Heart left ventricle (tissue), 16 donors: Measurements from ENCODE around the gene SOCS6. TPM values are rescaled to one million over a fixed set of nuclear protein-coding genes. Genes with fewer than 3 reads are reported as not detected.

ENCODE experiments used
- ATAC-seq, 4 donors: fragments of 200-7000 bp; cut with Tn5 transposase; one replicate each; pipeline ENCODE4 v1.9.1; 2020 to 2022; ENCODE audit warnings: moderate library complexity in 4 of 4, mild to moderate bottlenecking in 3 of 4, moderate number of reproducible peaks in 1 of 4
- DNase-seq, 5 donors: peaks; one replicate each; pipeline ENCODE4 v3.0.0-alpha.2; 2020
- H3K27ac ChIP-seq, 12 donors: fragments of 200-600 bp; sonication (generic) in 4 of 12; one replicate each; pipeline versions ENCODE4 v1.5.0 to v1.8.0; 2016 to 2022; ENCODE audit warnings: mild to moderate bottlenecking in 2 of 12
- H3K27me3 ChIP-seq, 9 donors: fragments of 200-600 bp; sonication (generic) in 2 of 9; one replicate each; pipeline versions ENCODE4 v1.5.1 to v1.8.0; 2016 to 2022; ENCODE audit warnings: mild to moderate bottlenecking in 3 of 9
- H3K36me3 ChIP-seq, 9 donors: fragments of 200-600 bp; sonication (generic) in 2 of 9; one replicate each; pipeline versions ENCODE4 v1.5.0 to v1.8.0; 2018 to 2022; ENCODE audit warnings: mild to moderate bottlenecking in 2 of 9
- H3K4me1 ChIP-seq, 12 donors: fragments of 200-600 bp; sonication (generic) in 4 of 12; one replicate each; pipeline versions ENCODE4 v1.5.0 to v1.8.0; 2016 to 2022; ENCODE audit warnings: mild to moderate bottlenecking in 3 of 12
- H3K4me3 ChIP-seq, 12 donors: fragments of 200-600 bp; sonication (generic) in 4 of 12; one replicate each; pipeline versions ENCODE4 v1.5.0 to v1.8.0; 2017 to 2022; ENCODE audit warnings: mild to moderate bottlenecking in 9 of 12, moderate library complexity in 4 of 12
- H3K9me3 ChIP-seq, 12 donors: fragments of 200-600 bp; sonication (generic) in 4 of 12; one replicate each; pipeline versions ENCODE4 v1.5.0 to v1.8.0; 2016 to 2022; ENCODE audit warnings: mild to moderate bottlenecking in 1 of 12
- CTCF ChIP-seq, 12 donors: fragments of 200-600 bp; sonication (generic) in 4 of 12; IDR thresholded peaks; one replicate each; pipeline versions ENCODE4 v1.5.0 to v1.8.0; 2018 to 2022; ENCODE audit warnings: antibody characterized with exemption in 12 of 12, mild to moderate bottlenecking in 5 of 12
- POLR2A ChIP-seq, 2 donors: fragments of 450-650 bp; IDR thresholded peaks; one replicate each; pipeline ENCODE4 v1.6.1; 2017; ENCODE audit warnings: antibody characterized with exemption in 2 of 2, mild to moderate bottlenecking in 2 of 2, moderate library complexity in 2 of 2
- WGBS, 4 donors: extraction: QIAGEN DNeasy Blood & Tissue Kit in 2 of 4; methylation state at CpG; one replicate each; pipeline versions ENCODE4 v1.1.5 to v1.1.7; 2013 to 2018; 5-methylcytosine and 5-hydroxymethylcytosine counted together
- intact Hi-C, 10 donors: fragments of 100-400 bp; cut with DNase I; formaldehyde crosslinking; loops; one replicate each; pipeline versions ENCODE4 v1.11.1 to v1.14.2; 2022
- polyA plus RNA-seq, 2 donors: library from polyadenylated mRNA; stranded (reverse); fragments of 200-250 nt; gene quantifications; one replicate each; pipeline ENCODE4 v1.2.3, GENCODE V29; 2013
- total RNA-seq, 9 donors: library from RNA; depleted of rRNA in 2 of 9; stranded (reverse); fragments of >200 nt in 2 of 9; fragmentation: NEBNext Ultra II Directional in 3 of 9; extraction: Animal tissue kit (Norgen Biotek cat#: 25700) in 3 of 9; gene quantifications; one replicate each; pipeline versions ENCODE4 v1.1.0 to v1.2.4, GENCODE V29; 2016 to 2023
- donor health status: ischemic (EF 13 %, LVEDD 7.1; RV severe dilation, severe dysfunction).
- donor health status: healthy with polysubstance abuse.
- donor health status: DM: no; HTN: yes; CAD: no.
- donor health status: DM: no; HTN: no; CAD: no.
- donor health status: ischemic (EF 25% LVEDD 6.9; RV normal size, moderate dysfunction).
- donor health status: ischemic (EF 25% LVEDD 5.7; RV mildly dilated, moderate dysfunction).
- donor health status: healthy.
- donor health status: DM: yes; HTN: yes; CAD: no.
- donor health status: ischemic (EF 35%, LVEDD 5.7; RV mildly dilated, moderate dysfunction).
- donor health status: nonischemic (EF 11% LVEDD 7.7; RV severe dilation, severe dysfunction).
- donor health status: DM: yes; HTN: yes; CAD: no.
- donor health status: PGD.
- donor health status: ischemic (EF 29% LVEDD 5.4; RV normal size, mild dysfunction).
- donor health status: nonischemic (EF 23%, LVEDD 6.1; RV moderate dilation, normal function).

SOCS6 gene
- total and polyA plus RNA-seq, 11 donors: 6.5 to 32.9 (median 21.4) TPM

GRCh38 chr18:70258243-70258642 is 30.6 kb upstream of the SOCS6 start:
- H3K27me3 ChIP-seq: no peaks in the 10 kb centered on the region
- H3K4me3 ChIP-seq: no peak overlapping the region
- no peak for TF ChIP-seq POLR2A (IDR thresholded peaks at IDR 0.05)
- no peak for TF ChIP-seq CTCF (IDR thresholded peaks at IDR 0.05)
- ATAC-seq (no peak), DNase-seq (no peak)
- no peaks in the 10 kb centered on the region for H3K9me3 ChIP-seq
- intact Hi-C loops: no loop called here
- no peaks in the 10 kb centered on the region for H3K36me3 ChIP-seq
- no peak overlapping the region for H3K27ac ChIP-seq
- H3K4me1 ChIP-seq: no peaks in the 10 kb centered on the region

GRCh38 chr18:70260683-70261082 is 28.2 kb upstream of the SOCS6 start:
- Histone ChIP-seq H3K9me3 (no peaks in the 10 kb centered on the region), H3K36me3 (no peaks in the 10 kb centered on the region), H3K27me3 (no peaks in the 10 kb centered on the region), H3K4me3 (no peak overlapping the region), H3K27ac (no peak overlapping the region), H3K4me1 (no peaks in the 10 kb centered on the region)
- TF ChIP-seq POLR2A (IDR thresholded peaks at IDR 0.05) (no peak), CTCF (IDR thresholded peaks at IDR 0.05) (no peak)
- intact Hi-C loops: no loop called here
- DNase-seq (no peak), ATAC-seq (no peak)
- WGBS, 4 donors: 78 to 93% (median 83%) methylated on average over 6 of the region's 6 CpGs

GRCh38 chr18:70261141-70261788 is 27.6 kb upstream of the SOCS6 start:
- H3K27ac ChIP-seq: no peak overlapping the region
- no peaks in the 10 kb centered on the region for H3K4me1 ChIP-seq
- ATAC-seq: no peak
- H3K9me3 ChIP-seq: no peaks in the 10 kb centered on the region
- intact Hi-C loops: no loop called here
- H3K36me3 ChIP-seq: no peaks in the 10 kb centered on the region
- TF ChIP-seq POLR2A (IDR thresholded peaks at IDR 0.05): no peak
- TF ChIP-seq CTCF (IDR thresholded peaks at IDR 0.05): no peak
- DNase-seq: no peak
- no peaks in the 10 kb centered on the region for H3K27me3 ChIP-seq
- 88 to 95% (median 92%) methylated on average over 9 of the region's 9 CpGs for WGBS, 4 donors
- no peak overlapping the region for H3K4me3 ChIP-seq

- Histone ChIP-seq H3K4me3 (no peak overlapping the region), H3K36me3 (no peaks in the 10 kb centered on the region), H3K9me3 (no peaks in the 10 kb centered on the region), H3K27ac (no peak overlapping the region), H3K27me3 (no peaks in the 10 kb centered on the region), H3K4me1 (no peaks in the 10 kb centered on the region)
- 62 to 84% (median 72%) methylated on average over 3 of the region's 3 CpGs for WGBS, 4 donors
- DNase-seq (no peak), ATAC-seq (no peak)
- intact Hi-C loops: no loop called here
- no peak for TF ChIP-seq POLR2A (IDR thresholded peaks at IDR 0.05)
- TF ChIP-seq CTCF (IDR thresholded peaks at IDR 0.05): no peak
These were observed 25.5 kb upstream of the SOCS6 start for GRCh38 chr18:70263336-70263735.
